GM23338 (cell line): ENCODE data around the gene ST6GALNAC1. TPM values are rescaled to one million over a fixed set of nuclear protein-coding genes. Genes with fewer than 3 reads are reported as not detected.

Experiments
- ATAC-seq: fragments of 200-7000 bp; cut with Tn5 transposase; 3 replicates; pipeline ENCODE4 v1.9.1; 2020
- DNase-seq: peaks from one replicate; pipeline ENCODE4 v3.0.0-alpha.2; 2015; ENCODE audit warnings: low spot score
- H2AFZ ChIP-seq: fragments of 200-600 bp; sonication (generic); 2 replicates; pipeline ENCODE4 v1.8.0; 2016; ENCODE audit warnings: antibody characterized with exemption, mild to moderate bottlenecking, moderate library complexity
- H3F3A ChIP-seq: fragments of 200-600 bp; sonication (generic); replicated peaks from 2 replicates; pipeline ENCODE4 v1.8.0; 2017; ENCODE audit warnings: antibody characterized with exemption, mixed run types, low read depth
- H3K27ac ChIP-seq: fragments of 200-600 bp; sonication (generic); 2 replicates; pipeline ENCODE4 v1.6.1; 2016; ENCODE audit warnings: low read depth
- H3K27me3 ChIP-seq: fragments of 200-600 bp; sonication (generic); 2 replicates; pipeline ENCODE4 v1.8.0; 2016; ENCODE audit warnings: mild to moderate bottlenecking, mixed run types, moderate library complexity; ENCODE audit not compliant: insufficient read depth
- H3K36me3 ChIP-seq: fragments of 200-600 bp; sonication (generic); 2 replicates; pipeline ENCODE4 v1.8.0; 2016; ENCODE audit warnings: mild to moderate bottlenecking; ENCODE audit not compliant: insufficient read depth
- H3K4me1 ChIP-seq: fragments of 200-600 bp; sonication (generic); 2 replicates; pipeline ENCODE4 v1.8.0; 2016; ENCODE audit warnings: mild to moderate bottlenecking, moderate library complexity; ENCODE audit not compliant: insufficient read depth
- H3K4me2 ChIP-seq: fragments of 200-600 bp; sonication (generic); 2 replicates; pipeline ENCODE4 v1.7.1; 2017; ENCODE audit warnings: mixed run types
- H3K4me3 ChIP-seq: fragments of 200-600 bp; sonication (generic); 2 replicates; pipeline ENCODE4 v1.6.1; 2016; ENCODE audit warnings: mixed run types
- H3K79me2 ChIP-seq: fragments of 200-600 bp; sonication (generic); replicated peaks from 2 replicates; pipeline ENCODE4 v1.8.0; 2017; ENCODE audit warnings: mild to moderate bottlenecking; ENCODE audit not compliant: insufficient read depth
- H3K9me2 ChIP-seq: fragments of 200-600 bp; sonication (generic); 2 replicates; pipeline ENCODE4 v1.8.0; 2017; ENCODE audit not compliant: insufficient read depth
- H4K20me1 ChIP-seq: fragments of 200-600 bp; sonication (generic); replicated peaks from 2 replicates; pipeline ENCODE4 v1.8.0; 2017; ENCODE audit warnings: mild to moderate bottlenecking; ENCODE audit not compliant: insufficient read depth
- H3K27ac Mint-ChIP-seq: 2 replicates; pipeline ENCODE4 v1.8.0; 2020; ENCODE audit warnings: inconsistent platforms, mild to moderate bottlenecking, moderate library complexity, mixed read lengths
- H3K27me3 Mint-ChIP-seq: 3 replicates; pipeline ENCODE4 v1.8.0; 2022; ENCODE audit warnings: low read depth, mild to moderate bottlenecking, moderate library complexity, mixed read lengths, inconsistent platforms; ENCODE audit not compliant: insufficient read depth, poor library complexity
- H3K36me3 Mint-ChIP-seq: 3 replicates; pipeline ENCODE4 v1.8.0; 2021; ENCODE audit warnings: low read depth, mild to moderate bottlenecking, inconsistent platforms, moderate library complexity, mixed read lengths
- H3K4me1 Mint-ChIP-seq: 3 replicates; pipeline ENCODE4 v1.8.0; 2020; ENCODE audit warnings: mild to moderate bottlenecking, inconsistent platforms, mixed read lengths
- H3K4me3 Mint-ChIP-seq: 3 replicates; pipeline ENCODE4 v1.8.0; 2021; ENCODE audit warnings: moderate library complexity, mild to moderate bottlenecking, inconsistent platforms, mixed read lengths
- H3K9me3 Mint-ChIP-seq: 3 replicates; pipeline ENCODE4 v1.8.0; 2020; ENCODE audit warnings: moderate library complexity, mild to moderate bottlenecking, inconsistent platforms, mixed read lengths
- CREB1 ChIP-seq: fragments of 250-450 bp; sonication (Bioruptor Pico); IDR thresholded peaks from 2 replicates; pipeline ENCODE4 v1.5.0; 2020; ENCODE audit warnings: low read depth, mild to moderate bottlenecking, moderate library complexity
- CTCF ChIP-seq, 2 experiments: fragments of 200-600 bp in 1 of 2; sonication (generic) in 1 of 2; conservative IDR thresholded peaks; 2 replicates each; pipeline versions ENCODE4 v1.5.1 to v1.6.1; 2016 to 2017; ENCODE audit warnings: antibody characterized with exemption in 2 of 2, low read depth in 2 of 2, mild to moderate bottlenecking in 2 of 2, moderate library complexity in 1 of 2
- EZH2 ChIP-seq: fragments of 200-600 bp; sonication (generic); IDR thresholded peaks from one replicate; pipeline ENCODE4 v1.8.0; 2017; ENCODE audit warnings: antibody characterized with exemption, mild to moderate bottlenecking, low read depth; ENCODE audit not compliant: unreplicated experiment
- EZH2phosphoT487 ChIP-seq: fragments of 200-600 bp; sonication (generic); IDR thresholded peaks from one replicate; pipeline ENCODE4 v1.8.1; 2018; ENCODE audit warnings: antibody characterized with exemption; ENCODE audit not compliant: unreplicated experiment
- JUNB ChIP-seq: IDR thresholded peaks from one replicate; pipeline ENCODE4 v1.6.1; 2016; ENCODE audit warnings: antibody characterized with exemption; ENCODE audit not compliant: unreplicated experiment
- NANOG ChIP-seq: IDR thresholded peaks from 2 replicates; pipeline ENCODE4 v1.6.1; 2016; ENCODE audit warnings: antibody characterized with exemption, borderline replicate concordance
- POLR2AphosphoS5 ChIP-seq: IDR thresholded peaks from 2 replicates; pipeline ENCODE4 v1.6.1; 2016; ENCODE audit warnings: antibody characterized with exemption, low read depth
- REST ChIP-seq: IDR thresholded peaks from one replicate; pipeline ENCODE4 v1.6.1; 2018; ENCODE audit warnings: antibody characterized with exemption; ENCODE audit not compliant: unreplicated experiment
- STAT1 ChIP-seq: IDR thresholded peaks from one replicate; pipeline ENCODE4 v1.6.1; 2016; ENCODE audit warnings: antibody characterized with exemption; ENCODE audit not compliant: unreplicated experiment
- ZNF114 ChIP-seq: fragments of 250-450 bp; sonication (Bioruptor Pico); IDR thresholded peaks from 2 replicates; pipeline ENCODE4 v1.5.0; 2020; ENCODE audit warnings: mild to moderate bottlenecking, moderate library complexity
- ZNF331 ChIP-seq: fragments of 250-450 bp; sonication (Bioruptor Pico); IDR thresholded peaks from 2 replicates; pipeline ENCODE4 v1.5.0; 2020; ENCODE audit warnings: low read depth, mild to moderate bottlenecking, moderate library complexity
- ZNF462 ChIP-seq: fragments of 250-450 bp; sonication (Bioruptor Pico); IDR thresholded peaks from 2 replicates; pipeline ENCODE4 v1.5.0; 2020; ENCODE audit warnings: mild to moderate bottlenecking, moderate library complexity
- polyA plus RNA-seq: library from polyadenylated mRNA; unstranded; fragments of >200 nt; fragmentation: Nextera tagmentation; extraction: Ambion mirVana; gene quantifications from 2 replicates; pipeline ENCODE4 v1.2.1, GENCODE V29; 2016
- total RNA-seq: library from RNA; depleted of rRNA; stranded (reverse); fragments of >200 nt; shearing (Covaris generic); gene quantifications from 2 replicates; pipeline ENCODE4 v1.2.3, GENCODE V29; 2014

The ST6GALNAC1 gene
- total and polyA plus RNA-seq, 2 experiments from 2014 or later, result not detected

GRCh38 chr17:76577876-76578275 lies 65.7 kb downstream of the ST6GALNAC1 start (continued):
- TF ChIP-seq REST (no peak), EZH2 (no peak), POLR2AphosphoS5 (no peak), CREB1 (CRISPR knock-in tag) (no peak), ZNF331 (CRISPR knock-in tag) (no peak), CTCF (conservative IDR thresholded peaks at IDR 0.05; ENCODE audit: low read depth in 2 of 2) (no peak), ZNF114 (CRISPR knock-in tag) (no peak), STAT1 (no peak)

- Histone ChIP-seq H4K20me1 (no peaks in the 10 kb centered on the region; the same call in 1 of the 2 replicates), H3K79me2 (no peaks in the 10 kb centered on the region), H2AFZ (no peak overlapping the region), H3K4me2 (no peak overlapping the region), H3K9me2 (no peaks in the 10 kb centered on the region), H3K4me3 (no peak overlapping the region), H3F3A (no peaks in the 10 kb centered on the region), H3K27ac (no peak overlapping the region), H3K27me3 (peaks cover 15% of the 10 kb centered on the region; the same call in 1 of the 2 replicates), H3K36me3 (no peaks in the 10 kb centered on the region), H3K4me1 (peaks cover 7% of the 10 kb centered on the region)
- Mint-ChIP-seq H3K27ac (no peak overlapping the region), H3K27me3 (peaks cover 7% of the 10 kb centered on the region), H3K4me1 (peaks cover 6% of the 10 kb centered on the region; the same call in 2 of the 3 replicates), H3K36me3 (no peaks in the 10 kb centered on the region), H3K4me3 (no peak overlapping the region), H3K9me3 (no peaks in the 10 kb centered on the region; the same call in 2 of the 3 replicates)
- no peak for ATAC-seq
- no peak for DNase-seq
- TF ChIP-seq STAT1, result no peak
- no peak for TF ChIP-seq JUNB
- no peak for TF ChIP-seq ZNF114 (CRISPR knock-in tag)
- TF ChIP-seq POLR2AphosphoS5, result no peak
- TF ChIP-seq EZH2phosphoT487, result no peak
- no peak for TF ChIP-seq NANOG
- TF ChIP-seq ZNF462, result no peak
- TF ChIP-seq ZNF331 (CRISPR knock-in tag), result no peak
- no peak for TF ChIP-seq CREB1 (CRISPR knock-in tag)
Measured at GRCh38 chr17:76576189-76576588, 67.4 kb downstream of the ST6GALNAC1 start.
